A673 (cell line): ENCODE measurements around the gene RASGEF1C. TPM values are rescaled to one million over a fixed set of nuclear protein-coding genes. Genes with fewer than 3 reads are reported as not detected.

Experiments
- BruUV-seq: library from RNA; stranded (reverse); fragments of 400-500 nt; replicated peaks from 2 replicates; lab custom pipeline; 2021; lab: Mats Ljungman, UMichigan
- CTCF ChIA-PET: fragments of 300-600 bp; sonication (Branson Sonifier 250); formaldehyde crosslinking; loops from one replicate; lab custom pipeline; 2022; ENCODE audit warnings: antibody characterized with exemption; lab: Charles Lee
- POLR2A ChIA-PET: fragments of 300-600 bp; sonication (Branson Sonifier 250); formaldehyde crosslinking; loops from one replicate; lab custom pipeline; 2022; ENCODE audit warnings: antibody characterized with exemption; ENCODE audit not compliant: low non-redundant PET; lab: Charles Lee
- DNase-seq: peaks from one replicate; pipeline ENCODE4 v3.0.0-alpha.2; 2015; ENCODE audit warnings: low spot score
- H3K27ac ChIP-seq: fragments of 200-600 bp; sonication (generic); 2 replicates; pipeline ENCODE4 v1.5.1; 2016; ENCODE audit warnings: mixed run types, low read depth, mild to moderate bottlenecking, mixed read lengths, antibody characterized with exemption, low read length; ENCODE audit not compliant: poor library complexity, severe bottlenecking
- H3K27me3 ChIP-seq: fragments of 200-600 bp; sonication (generic); replicated peaks from 2 replicates; pipeline ENCODE4 v1.6.1; 2017; ENCODE audit warnings: mixed run types, low read depth, mild to moderate bottlenecking, mixed read lengths, antibody characterized with exemption, low read length; ENCODE audit not compliant: insufficient read depth, poor library complexity
- H3K36me3 ChIP-seq: fragments of 200-600 bp; sonication (generic); 2 replicates; pipeline ENCODE4 v1.6.1; 2016; ENCODE audit warnings: mixed run types, mild to moderate bottlenecking, mixed read lengths, antibody characterized with exemption, low read length; ENCODE audit not compliant: insufficient read depth, poor library complexity, severe bottlenecking
- H3K4me1 ChIP-seq: fragments of 200-600 bp; sonication (generic); 2 replicates; pipeline ENCODE4 v1.6.1; 2017; ENCODE audit warnings: mixed run types, mild to moderate bottlenecking, mixed read lengths, antibody characterized with exemption, low read length; ENCODE audit not compliant: insufficient read depth, poor library complexity, severe bottlenecking
- H3K4me3 ChIP-seq: fragments of 200-600 bp; sonication (generic); 2 replicates; pipeline ENCODE4 v1.5.1; 2016; ENCODE audit warnings: low read depth, mixed run types, mild to moderate bottlenecking, mixed read lengths, low read length; ENCODE audit not compliant: poor library complexity, severe bottlenecking
- H3K9me3 ChIP-seq: fragments of 200-600 bp; sonication (generic); 2 replicates; pipeline ENCODE4 v1.6.1; 2016; ENCODE audit warnings: mixed run types, low read depth, mild to moderate bottlenecking, mixed read lengths, antibody characterized with exemption, low read length; ENCODE audit not compliant: poor library complexity, severe bottlenecking
- CTCF ChIP-seq: fragments of 300-800, 200-600 bp; sonication (generic); conservative IDR thresholded peaks from 2 replicates; pipeline ENCODE4 v1.5.1; 2017; ENCODE audit warnings: low read depth, mild to moderate bottlenecking, antibody characterized with exemption, low read length, moderate library complexity, mixed read lengths
- EZH2 ChIP-seq: fragments of 200-600 bp; sonication (generic); IDR thresholded peaks from 2 replicates; pipeline ENCODE4 v1.6.1; 2017; ENCODE audit warnings: borderline replicate concordance, low read depth, mild to moderate bottlenecking, mixed read lengths, antibody characterized with exemption, low read length; ENCODE audit not compliant: poor library complexity, severe bottlenecking
- intact Hi-C: fragments of 100-400 bp; cut with micrococcal nuclease; formaldehyde crosslinking; loops from one replicate; pipeline ENCODE4 v1.10.0; 2022; ENCODE audit not compliant: unreplicated experiment
- total RNA-seq: library from RNA; stranded (reverse); gene quantifications from 2 replicates; pipeline ENCODE4 v1.2.3, GENCODE V29; 2021

RASGEF1C gene
- total RNA-seq, 1 experiment from 2014 or later: not detected

GRCh38 chr5:180053061-180053602, 155.9 kb downstream of the RASGEF1C start:
- CTCF ChIA-PET: interaction anchor here (0.7 kb wide), 1 partner anchor 17 kb away, joined by 4 read pairs; no protein-coding TSS in a partner anchor
- H3K4me3 ChIP-seq: no peak overlapping the region
- no peaks in the 10 kb centered on the region for H3K36me3 ChIP-seq
- intact Hi-C loops: no loop called here
- POLR2A ChIA-PET: no interaction called here
- BruUV-seq: no TSS peak
- H3K27me3 ChIP-seq: no peaks in the 10 kb centered on the region
- DNase-seq: no peak
- no peaks in the 10 kb centered on the region for H3K9me3 ChIP-seq
- TF ChIP-seq EZH2 (no peak), CTCF (no peak)
- H3K4me1 ChIP-seq: no peaks in the 10 kb centered on the region
- H3K27ac ChIP-seq: no peak overlapping the region

GRCh38 chr5:180052211-180052818, 156.7 kb downstream of the RASGEF1C start:
- no peak overlapping the region for H3K27ac ChIP-seq
- H3K4me1 ChIP-seq: no peaks in the 10 kb centered on the region
- DNase-seq: no peak
- TF ChIP-seq EZH2 (no peak), CTCF (no peak)
- BruUV-seq: no TSS peak
- intact Hi-C loops: no loop called here
- no peaks in the 10 kb centered on the region for H3K36me3 ChIP-seq
- POLR2A ChIA-PET: no interaction called here
- H3K4me3 ChIP-seq: no peak overlapping the region
- no peaks in the 10 kb centered on the region for H3K27me3 ChIP-seq
- CTCF ChIA-PET: no interaction called here
- H3K9me3 ChIP-seq: no peaks in the 10 kb centered on the region

Other genes starting within 250 kb of the RASGEF1C start
- 31.4 and 31.6 TPM in 2 replicates for gene RNF130, start 137.5 kb downstream of the RASGEF1C start, total RNA-seq
- 31.3 and 34.4 TPM in 2 replicates for gene MAPK9, start 82.9 kb upstream of the RASGEF1C start, total RNA-seq
- 0.82 and 1.2 TPM in 2 replicates for gene GFPT2, start 144.1 kb upstream of the RASGEF1C start, total RNA-seq